SU-DHL-6 (cell line): ENCODE measurements around the gene ZNF440.
A peak's percentile ranks its signal among the peaks of the same experiment; 100 is the strongest.
"Not testable (repeated sequence)": the region's sequence is repeated elsewhere in the genome, so short reads cannot be mapped to it uniquely, and the experiment has no call there.

ENCODE experiments used
- H2AFZ ChIP-seq: fragments of 200-600 bp; sonication (generic); 2 replicates; pipeline ENCODE4 v1.6.1; 2014; ENCODE audit warnings: low read depth, mild to moderate bottlenecking, moderate library complexity, mixed read lengths, antibody characterized with exemption, low read length; ENCODE audit not compliant: severe bottlenecking
- H3F3A ChIP-seq: fragments of 200-600 bp; shearing (Covaris generic); 2 replicates; pipeline ENCODE4 v1.6.0; 2016; ENCODE audit warnings: antibody characterized with exemption, mild to moderate bottlenecking; ENCODE audit not compliant: insufficient read depth
- H3K27ac ChIP-seq: fragments of 200-600 bp; sonication (generic); 2 replicates; pipeline ENCODE4 v1.5.1; 2016; ENCODE audit warnings: low read depth, mild to moderate bottlenecking, low read length, moderate library complexity, mixed read lengths
- H3K27me3 ChIP-seq: fragments of 200-600 bp; sonication (generic), shearing (Covaris generic); 2 replicates; pipeline ENCODE4 v1.6.0; 2014; ENCODE audit warnings: mild to moderate bottlenecking, low read length
- H3K36me3 ChIP-seq: fragments of 200-600 bp; sonication (generic); 2 replicates; pipeline ENCODE4 v1.6.1; 2014; ENCODE audit warnings: mild to moderate bottlenecking, low read length, mixed read lengths
- H3K4me2 ChIP-seq: fragments of 300-600, 200-600 bp; shearing (Covaris generic), sonication (generic); 2 replicates; pipeline ENCODE4 v1.6.0; 2014; ENCODE audit warnings: low read length, low read depth, mild to moderate bottlenecking; ENCODE audit not compliant: poor library complexity, severe bottlenecking
- H3K4me3 ChIP-seq: fragments of 200-600 bp; sonication (generic); 2 replicates; pipeline ENCODE4 v1.5.1; 2014; ENCODE audit warnings: antibody characterized with exemption, low read length, mild to moderate bottlenecking, mixed read lengths; ENCODE audit not compliant: insufficient read depth, poor library complexity, severe bottlenecking
- H3K79me2 ChIP-seq: fragments of 200-600 bp; sonication (generic); 2 replicates; pipeline ENCODE4 v1.6.1; 2014; ENCODE audit warnings: mild to moderate bottlenecking, low read length, moderate library complexity; ENCODE audit not compliant: insufficient read depth
- H3K9ac ChIP-seq: fragments of 200-600 bp; sonication (generic); 2 replicates; pipeline ENCODE4 v1.7.0; 2014; ENCODE audit warnings: mild to moderate bottlenecking, low read length
- H3K9me2 ChIP-seq: fragments of 200-600 bp; sonication (generic); replicated peaks from 2 replicates; pipeline ENCODE4 v1.6.1; 2014; ENCODE audit warnings: low read length; ENCODE audit not compliant: insufficient read depth
- H3K9me3 ChIP-seq: fragments of 200-600 bp; sonication (generic); 2 replicates; pipeline ENCODE4 v1.6.1; 2014; ENCODE audit warnings: low read length, mixed read lengths; ENCODE audit not compliant: insufficient read depth
- H4K20me1 ChIP-seq: fragments of 200-600 bp; sonication (generic); 2 replicates; pipeline ENCODE4 v1.6.1; 2014; ENCODE audit warnings: low read depth, mild to moderate bottlenecking, antibody characterized with exemption, low read length, moderate library complexity, mixed read lengths
- EZH2phosphoT487 ChIP-seq: fragments of 200-600 bp; sonication (generic), shearing (Covaris generic); conservative IDR thresholded peaks from 2 replicates; pipeline ENCODE4 v1.6.1; 2018; ENCODE audit warnings: mild to moderate bottlenecking, antibody characterized with exemption, low read length, moderate library complexity, mixed read lengths
- TF ChIP-seq, protein P1 (sequence below): fragments of 200-600 bp; sonication (generic); IDR thresholded peaks from one replicate; pipeline ENCODE4 v1.5.1; 2017; ENCODE audit warnings: antibody characterized with exemption, mild to moderate bottlenecking, low read length, moderate library complexity; ENCODE audit not compliant: insufficient read depth, poor library complexity, severe bottlenecking

The ZNF440 gene

DNA sequence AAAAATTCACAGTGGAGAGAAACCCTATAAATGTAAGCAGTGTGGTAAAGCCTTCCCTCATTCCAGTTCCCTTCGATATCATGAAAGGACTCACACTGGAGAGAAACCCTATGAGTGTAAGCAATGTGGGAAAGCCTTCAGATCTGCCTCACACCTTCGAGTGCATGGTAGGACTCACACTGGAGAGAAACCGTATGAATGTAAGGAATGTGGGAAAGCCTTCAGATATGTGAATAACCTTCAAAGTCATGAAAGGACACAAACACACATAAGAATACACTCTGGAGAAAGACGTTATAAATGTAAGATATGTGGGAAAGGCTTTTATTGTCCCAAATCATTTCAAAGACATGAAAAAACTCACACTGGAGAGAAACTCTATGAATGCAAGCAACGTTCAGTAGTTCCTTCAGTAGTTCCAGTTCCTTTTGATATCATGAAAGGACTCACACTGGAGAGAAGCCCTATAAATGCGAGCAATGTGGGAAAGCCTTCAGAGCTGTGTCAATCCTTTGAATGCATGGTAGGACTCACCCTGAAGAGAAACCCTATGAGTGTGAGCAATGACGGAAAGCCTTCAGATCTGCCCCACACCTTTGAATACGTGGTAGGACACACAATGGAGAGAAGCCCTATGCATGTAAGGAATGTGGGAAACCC, 18.3 kb downstream of the ZNF440 start:
- H3K9me3 ChIP-seq = peaks cover 27% of the 10 kb centered on the region; the same call in 1 of the 2 replicates
- no peaks in the 10 kb centered on the region for H3K9me2 ChIP-seq
- H3K27me3 ChIP-seq = no peaks in the 10 kb centered on the region
- H3K4me2 ChIP-seq = no peak overlapping the region
- no peak overlapping the region for H3K9ac ChIP-seq
- TF ChIP-seq, protein P1, sequence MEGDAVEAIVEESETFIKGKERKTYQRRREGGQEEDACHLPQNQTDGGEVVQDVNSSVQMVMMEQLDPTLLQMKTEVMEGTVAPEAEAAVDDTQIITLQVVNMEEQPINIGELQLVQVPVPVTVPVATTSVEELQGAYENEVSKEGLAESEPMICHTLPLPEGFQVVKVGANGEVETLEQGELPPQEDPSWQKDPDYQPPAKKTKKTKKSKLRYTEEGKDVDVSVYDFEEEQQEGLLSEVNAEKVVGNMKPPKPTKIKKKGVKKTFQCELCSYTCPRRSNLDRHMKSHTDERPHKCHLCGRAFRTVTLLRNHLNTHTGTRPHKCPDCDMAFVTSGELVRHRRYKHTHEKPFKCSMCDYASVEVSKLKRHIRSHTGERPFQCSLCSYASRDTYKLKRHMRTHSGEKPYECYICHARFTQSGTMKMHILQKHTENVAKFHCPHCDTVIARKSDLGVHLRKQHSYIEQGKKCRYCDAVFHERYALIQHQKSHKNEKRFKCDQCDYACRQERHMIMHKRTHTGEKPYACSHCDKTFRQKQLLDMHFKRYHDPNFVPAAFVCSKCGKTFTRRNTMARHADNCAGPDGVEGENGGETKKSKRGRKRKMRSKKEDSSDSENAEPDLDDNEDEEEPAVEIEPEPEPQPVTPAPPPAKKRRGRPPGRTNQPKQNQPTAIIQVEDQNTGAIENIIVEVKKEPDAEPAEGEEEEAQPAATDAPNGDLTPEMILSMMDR = no peak
- no peak for TF ChIP-seq EZH2phosphoT487
- no peaks in the 10 kb centered on the region for H4K20me1 ChIP-seq
- H3F3A ChIP-seq = no peaks in the 10 kb centered on the region
- no peak overlapping the region for H3K4me3 ChIP-seq
- no peak overlapping the region for H3K27ac ChIP-seq
- peaks cover 30% of the 10 kb centered on the region for H3K36me3 ChIP-seq
- no peak overlapping the region for H2AFZ ChIP-seq
- no peaks in the 10 kb centered on the region for H3K79me2 ChIP-seq

GRCh38 chr19:11833541-11833940, 19.5 kb downstream of the ZNF440 start:
- no peak overlapping the region for H2AFZ ChIP-seq

GRCh38 chr19:11835626-11836066, 21.6 kb downstream of the ZNF440 start:
- H3K27ac ChIP-seq, H3K79me2 ChIP-seq, H3K4me3 ChIP-seq, H3K27me3 ChIP-seq, H3K9me2 ChIP-seq, H3K9ac ChIP-seq, H3F3A ChIP-seq, H4K20me1 ChIP-seq, H2AFZ ChIP-seq, H3K4me2 ChIP-seq: not testable (repeated sequence)
- peaks cover 27% of the 10 kb centered on the region for H3K36me3 ChIP-seq
- peaks cover 27% of the 10 kb centered on the region; the same call in 1 of the 2 replicates for H3K9me3 ChIP-seq

More at GRCh38 chr19:11833541-11833940, 19.5 kb downstream of the ZNF440 start:
- no peak overlapping the region for H3K4me2 ChIP-seq
- H3K36me3 ChIP-seq = peaks cover 30% of the 10 kb centered on the region
- no peaks in the 10 kb centered on the region for H4K20me1 ChIP-seq
- no peak overlapping the region for H3K9ac ChIP-seq
- no peaks in the 10 kb centered on the region for H3F3A ChIP-seq
- no peak overlapping the region for H3K27ac ChIP-seq
- peaks cover 27% of the 10 kb centered on the region; the same call in 1 of the 2 replicates for H3K9me3 ChIP-seq
- H3K79me2 ChIP-seq = no peaks in the 10 kb centered on the region
- no peak for TF ChIP-seq EZH2phosphoT487
- TF ChIP-seq, protein P1 = no peak
- no peak overlapping the region for H3K4me3 ChIP-seq
- H3K9me2 ChIP-seq = no peaks in the 10 kb centered on the region
- H3K27me3 ChIP-seq = no peaks in the 10 kb centered on the region

DNA sequence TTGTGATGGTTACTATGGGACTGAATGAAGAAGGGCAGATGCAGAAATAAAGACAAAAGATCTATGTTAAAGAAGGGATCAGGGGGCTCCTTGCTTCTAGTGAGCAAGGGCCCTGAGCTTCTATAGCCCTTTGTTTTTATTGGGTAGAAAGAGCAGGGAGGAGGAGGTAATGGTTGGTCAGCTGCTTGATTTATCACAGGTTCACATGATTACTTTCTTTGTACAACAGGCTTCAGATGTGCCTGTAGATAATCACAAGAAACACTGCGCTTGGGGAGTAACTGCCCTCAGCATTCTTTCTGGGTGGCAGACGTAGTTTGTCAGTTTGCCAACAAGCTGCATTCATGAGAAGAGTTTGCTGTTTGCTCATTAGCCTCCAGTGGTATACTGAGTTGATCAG, 29.6 kb downstream of the ZNF440 start:
- H3K4me3 ChIP-seq = no peak overlapping the region
- H3K9ac ChIP-seq = no peak overlapping the region
- H3K9me2 ChIP-seq = no peaks in the 10 kb centered on the region
- H2AFZ ChIP-seq = no peak overlapping the region
- no peaks in the 10 kb centered on the region for H3K79me2 ChIP-seq
- H3K27ac ChIP-seq = no peak overlapping the region
- no peaks in the 10 kb centered on the region for H3K36me3 ChIP-seq
- no peaks in the 10 kb centered on the region for H4K20me1 ChIP-seq
- no peaks in the 10 kb centered on the region for H3K9me3 ChIP-seq
- TF ChIP-seq, protein P1 = no peak
- TF ChIP-seq EZH2phosphoT487 = no peak
- H3F3A ChIP-seq = no peaks in the 10 kb centered on the region
- no peaks in the 10 kb centered on the region for H3K27me3 ChIP-seq
- H3K4me2 ChIP-seq = no peak overlapping the region

- H2AFZ ChIP-seq = peak overlapping the region; percentile 91
- H4K20me1 ChIP-seq, H3K4me2 ChIP-seq, H3K9me2 ChIP-seq, H3K27ac ChIP-seq, H3K9ac ChIP-seq, H3F3A ChIP-seq, H3K27me3 ChIP-seq, H3K9me3 ChIP-seq, H3K4me3 ChIP-seq: not testable (repeated sequence)
- H3K36me3 ChIP-seq = 0 out of 2 replicates have a peak, but pooled peaks cover 11% of the 10 kb centered on the region
- H3K79me2 ChIP-seq = peaks cover 34% of the 10 kb centered on the region
Observed at GRCh38 chr19:11847615-11848014, 33.5 kb downstream of the ZNF440 start.
